GM19023 (cell line): ENCODE results near the gene IL20.
"Not testable (repeated sequence)": the region's sequence is repeated elsewhere in the genome, so short reads cannot be mapped to it uniquely, and the experiment has no call there.

Experiments used
- ATAC-seq: cut with Tn5 transposase; IDR thresholded peaks from one replicate; pipeline ENCODE4 v1.9.1; 2021; ENCODE audit warnings: mild to moderate bottlenecking, moderate library complexity; ENCODE audit not compliant: unreplicated experiment

Gene IL20

DNA sequence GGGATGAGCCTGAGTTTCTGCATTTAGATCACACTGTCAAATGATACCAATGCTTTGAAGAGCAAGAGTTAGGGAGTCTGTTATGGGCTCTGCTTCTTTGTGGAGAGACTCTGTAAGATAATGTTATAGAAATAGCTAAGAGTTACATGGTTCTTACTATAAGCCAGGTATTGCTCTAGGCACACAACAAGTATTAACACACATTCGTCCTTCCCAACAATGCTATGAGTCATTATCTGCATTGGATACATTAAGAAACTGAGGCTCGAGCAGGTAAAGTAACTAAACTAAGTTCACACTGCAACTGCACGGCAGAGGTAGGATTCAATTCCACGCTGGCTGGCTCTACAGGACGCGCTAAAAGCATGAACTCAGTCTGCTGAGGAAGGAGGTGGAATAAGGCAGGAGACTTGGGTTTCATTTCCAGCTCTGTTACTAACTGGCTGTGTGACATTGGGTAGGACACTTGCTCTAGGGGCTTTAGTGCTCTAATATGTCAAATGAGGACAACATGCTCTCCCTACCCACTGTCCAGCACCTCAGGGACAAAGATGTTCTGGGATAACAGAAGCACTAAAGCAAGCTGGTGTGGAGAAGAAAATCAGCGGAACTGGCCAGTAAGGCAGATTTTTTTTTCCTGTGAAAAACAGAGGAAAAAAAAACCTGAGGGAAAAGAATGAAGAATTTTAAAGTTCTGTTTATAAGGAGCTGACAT, 23.7 kb upstream of the IL20 start:
- no peak for ATAC-seq

DNA sequence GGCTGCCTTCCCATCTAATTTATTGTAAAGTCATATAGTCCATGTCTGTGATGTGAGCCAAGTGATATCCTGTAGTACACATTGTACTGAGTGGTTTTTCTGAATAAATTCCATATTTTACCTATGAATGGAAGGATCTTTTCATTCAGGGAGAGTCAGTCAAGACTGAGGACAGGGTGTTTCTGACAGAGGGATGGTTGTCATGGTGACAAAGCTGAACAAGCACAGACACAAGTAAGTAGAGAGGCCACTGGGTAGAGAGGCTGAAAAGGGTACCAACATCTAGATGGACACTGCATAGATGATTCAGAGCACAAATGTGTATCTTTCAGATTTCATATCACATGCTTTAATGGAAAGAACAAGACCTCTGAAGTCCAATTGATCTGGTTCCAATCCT, 22.6 kb upstream of the IL20 start:
- no peak for ATAC-seq

GRCh38 chr1:206843626-206844025, 21.8 kb upstream of the IL20 start:
- ATAC-seq: no peak

DNA sequence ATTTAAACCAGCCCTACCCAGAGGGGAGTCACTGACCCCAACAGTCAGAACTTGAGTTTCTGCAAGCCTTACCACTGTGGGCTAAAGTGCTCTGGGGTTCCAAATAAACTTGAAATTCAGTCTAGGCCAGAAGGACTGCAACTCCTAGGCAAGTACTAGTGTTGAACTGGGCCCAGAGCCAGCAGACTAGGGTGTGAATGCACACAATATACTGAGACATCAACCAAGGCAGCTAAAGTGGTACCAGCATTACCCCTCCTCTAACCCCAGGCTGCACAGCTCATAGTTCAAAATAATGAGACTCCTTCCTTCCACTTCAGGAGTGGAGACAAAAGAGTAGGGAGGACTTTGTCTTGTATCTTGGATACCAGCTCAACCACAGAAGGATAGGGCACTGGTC, 18.9 kb upstream of the IL20 start:
- no peak for ATAC-seq

GRCh38 chr1:206847337-206847834, 18.0 kb upstream of the IL20 start:
- no peak for ATAC-seq

GRCh38 chr1:206847946-206848345, 17.5 kb upstream of the IL20 start:
- no peak for ATAC-seq

- no peak for ATAC-seq
Observed at GRCh38 chr1:206850401-206850800, 15.0 kb upstream of the IL20 start.

DNA sequence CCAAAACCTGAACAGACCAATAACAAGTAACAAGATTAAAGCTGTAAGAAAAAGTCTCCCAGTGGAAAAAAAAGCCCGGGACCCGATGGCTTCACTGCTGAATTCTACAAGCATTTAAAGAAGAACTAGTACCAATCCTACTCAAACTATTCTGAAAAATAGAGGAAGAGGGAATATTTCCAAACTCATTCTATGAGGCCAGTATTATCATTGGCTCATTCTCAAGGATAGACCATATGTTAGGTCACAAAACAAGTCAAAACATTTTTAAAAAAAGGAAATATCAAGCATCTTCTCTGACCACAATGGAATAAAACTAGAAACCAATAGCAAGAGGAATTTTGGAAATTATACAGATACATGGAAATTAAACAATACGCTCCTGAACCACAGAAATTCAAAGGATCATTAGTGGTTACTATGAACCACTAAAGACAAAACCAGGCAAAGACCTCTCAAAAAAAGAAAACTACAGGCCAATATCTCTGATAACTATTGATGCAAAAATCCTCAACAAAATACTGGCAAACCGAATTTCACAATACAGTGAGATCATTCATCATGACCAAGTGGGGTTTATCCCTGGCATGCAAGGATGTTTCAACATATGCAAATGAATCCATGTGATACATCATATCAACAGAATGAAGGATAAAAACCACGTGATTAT, 13.9 kb upstream of the IL20 start:
- no peak for ATAC-seq

GRCh38 chr1:206852662-206853061, 12.8 kb upstream of the IL20 start:
- not testable (repeated sequence) for ATAC-seq

- ATAC-seq: not testable (repeated sequence)
Observed at GRCh38 chr1:206853696-206854095, 11.7 kb upstream of the IL20 start.

- no peak for ATAC-seq
Observed at GRCh38 chr1:206854401-206855129, 10.9 kb upstream of the IL20 start.

- no peak for ATAC-seq
Observed at GRCh38 chr1:206855859-206856258, 9.6 kb upstream of the IL20 start.

DNA sequence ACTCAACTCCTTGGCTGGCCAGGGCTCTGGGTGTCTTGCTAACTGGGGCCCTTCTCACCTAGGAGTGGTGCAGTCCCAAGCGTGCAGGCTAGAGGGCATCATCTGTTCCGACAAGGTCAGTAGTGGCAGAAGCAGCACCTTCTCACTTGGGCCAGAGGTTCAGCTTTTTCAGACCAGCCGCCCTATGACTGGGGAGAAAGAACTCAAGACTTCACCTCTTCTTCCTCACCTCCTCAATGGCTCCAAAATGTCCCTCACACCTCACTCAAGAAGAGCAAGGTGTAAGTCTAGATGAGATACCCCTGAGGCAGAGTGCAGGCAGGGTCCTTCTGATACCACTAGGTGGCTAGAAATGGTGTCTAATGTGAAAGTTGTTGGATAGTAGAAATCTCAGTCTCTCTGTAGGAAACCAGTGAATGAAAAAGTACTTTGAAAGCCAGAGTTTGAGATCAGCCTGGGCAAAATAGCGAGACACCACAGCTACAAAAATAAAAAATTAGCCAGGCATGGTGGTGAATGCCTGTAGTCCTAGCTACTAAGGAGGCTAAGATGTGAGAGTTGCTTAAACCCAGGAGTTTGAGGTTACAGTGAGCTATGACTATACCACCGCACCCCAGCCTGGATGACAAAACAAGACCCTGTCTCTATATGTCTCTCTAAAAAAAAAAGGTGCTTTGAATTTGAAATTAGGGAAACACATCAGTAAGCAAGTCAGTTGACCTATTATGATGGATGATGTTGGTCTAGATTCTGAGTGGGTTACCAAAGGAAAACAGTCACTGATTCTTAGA, 8.6 kb upstream of the IL20 start:
- no peak for ATAC-seq

DNA sequence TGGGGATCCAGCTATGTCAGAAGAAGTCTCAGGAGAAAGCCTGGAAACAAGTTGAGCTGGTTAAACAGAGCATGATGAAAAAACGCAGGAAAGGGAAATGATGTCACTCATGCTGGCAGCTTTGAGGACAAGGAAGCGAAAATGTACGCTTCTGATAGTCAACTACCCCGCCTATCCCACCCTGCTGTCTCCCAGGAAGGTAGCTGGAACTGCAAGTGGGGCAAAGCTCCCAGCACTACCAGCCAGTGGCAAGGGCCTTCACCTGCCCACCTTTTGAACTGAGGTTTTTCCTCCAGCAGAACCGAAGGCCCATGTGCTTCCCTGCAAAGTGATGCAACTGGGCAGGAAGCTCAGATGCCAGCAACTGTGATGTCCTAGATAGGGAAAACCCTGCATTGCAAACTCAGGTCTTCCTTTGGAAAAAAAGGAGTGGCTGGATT, 6.3 kb upstream of the IL20 start:
- ATAC-seq: no peak

DNA sequence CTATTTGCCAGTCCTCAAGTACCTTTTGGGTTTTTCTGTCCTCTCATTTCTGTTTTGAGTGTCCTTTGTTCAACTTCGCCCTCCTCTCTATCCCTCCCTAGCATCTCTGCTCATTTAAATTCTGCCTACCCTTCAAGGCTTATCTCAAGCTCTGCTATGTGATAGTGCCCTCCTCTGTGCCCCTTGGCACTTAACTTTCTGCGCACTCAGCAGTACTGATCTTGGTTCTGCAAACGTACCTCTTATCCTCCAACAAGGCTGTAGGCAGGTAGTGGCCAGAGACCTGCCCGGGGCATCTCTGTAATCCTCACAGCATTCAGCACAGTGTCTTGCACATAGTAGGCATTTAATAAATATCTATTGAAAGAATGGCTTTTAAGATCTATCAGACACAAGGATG, 5.3 kb upstream of the IL20 start:
- no peak for ATAC-seq

DNA sequence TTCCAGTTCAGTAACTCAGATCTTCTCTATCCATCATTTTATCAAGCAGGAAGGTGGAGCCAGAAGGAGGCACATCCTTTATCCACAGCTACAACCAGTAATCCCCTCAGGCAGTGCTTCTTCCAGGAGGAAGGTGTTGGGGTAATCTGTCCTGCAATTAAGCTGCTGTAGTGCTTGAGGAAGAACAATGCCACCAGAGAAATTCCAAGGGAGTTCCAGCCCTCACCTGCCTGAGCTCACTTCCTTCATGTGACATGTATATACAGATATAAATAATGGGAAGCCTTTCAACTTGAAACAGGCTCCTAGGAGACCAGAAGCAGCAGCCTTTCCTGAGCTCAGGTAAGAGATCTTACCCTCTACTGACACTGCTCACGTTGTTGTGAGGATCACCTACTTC, 2.2 kb upstream of the IL20 start:
- ATAC-seq: no peak

GRCh38 chr1:206866062-206866461, 639 bp downstream of the IL20 start:
- no peak for ATAC-seq

DNA sequence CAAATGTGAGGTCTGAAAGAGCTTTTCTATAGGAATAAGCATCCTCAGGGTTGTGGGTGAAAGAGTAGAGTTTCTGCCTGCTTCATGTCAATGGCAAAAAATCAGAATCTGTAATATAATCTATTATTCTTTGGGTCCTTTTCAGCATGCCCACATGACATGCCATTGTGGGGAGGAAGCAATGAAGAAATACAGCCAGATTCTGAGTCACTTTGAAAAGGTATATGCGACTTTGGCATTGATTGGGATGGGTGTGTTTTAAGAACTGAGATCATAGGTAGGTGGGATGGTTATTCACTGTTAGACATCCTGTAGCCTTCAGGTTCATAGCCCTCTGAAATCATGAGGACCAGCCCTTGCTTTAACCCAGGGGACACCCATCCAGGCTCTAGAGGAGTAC, 1.8 kb downstream of the IL20 start:
- ATAC-seq: no peak

DNA sequence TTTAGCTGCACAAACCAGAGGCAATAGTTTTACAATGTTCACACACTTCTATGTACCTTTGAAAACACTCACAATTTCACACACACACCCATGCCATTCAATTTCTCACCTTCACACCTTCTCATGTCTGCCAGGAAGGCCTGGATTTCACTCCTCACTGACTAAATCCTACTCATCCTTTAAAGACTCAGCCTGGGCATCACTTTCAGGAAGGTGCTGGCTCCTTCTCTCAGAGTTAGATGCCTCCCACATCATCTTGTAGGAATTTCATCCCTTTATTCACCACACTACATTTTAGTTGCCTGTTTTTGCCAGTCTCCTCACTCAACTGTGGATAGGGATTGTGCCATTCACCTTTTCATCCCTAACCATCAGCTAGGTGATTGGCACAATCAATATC, 2.3 kb downstream of the IL20 start:
- ATAC-seq: no peak

DNA sequence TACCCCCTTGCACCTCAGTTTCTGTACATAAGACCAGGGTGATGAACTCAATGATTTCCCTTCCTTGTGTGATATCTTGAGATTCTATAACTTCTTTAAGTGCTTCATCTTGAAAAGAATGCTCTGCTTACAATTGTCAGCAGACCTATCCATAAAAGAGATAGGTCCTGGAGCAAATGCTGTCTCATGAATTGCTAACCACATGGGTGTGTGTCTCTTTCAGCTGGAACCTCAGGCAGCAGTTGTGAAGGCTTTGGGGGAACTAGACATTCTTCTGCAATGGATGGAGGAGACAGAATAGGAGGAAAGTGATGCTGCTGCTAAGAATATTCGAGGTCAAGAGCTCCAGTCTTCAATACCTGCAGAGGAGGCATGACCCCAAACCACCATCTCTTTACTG, 2.8 kb downstream of the IL20 start:
- no peak for ATAC-seq

DNA sequence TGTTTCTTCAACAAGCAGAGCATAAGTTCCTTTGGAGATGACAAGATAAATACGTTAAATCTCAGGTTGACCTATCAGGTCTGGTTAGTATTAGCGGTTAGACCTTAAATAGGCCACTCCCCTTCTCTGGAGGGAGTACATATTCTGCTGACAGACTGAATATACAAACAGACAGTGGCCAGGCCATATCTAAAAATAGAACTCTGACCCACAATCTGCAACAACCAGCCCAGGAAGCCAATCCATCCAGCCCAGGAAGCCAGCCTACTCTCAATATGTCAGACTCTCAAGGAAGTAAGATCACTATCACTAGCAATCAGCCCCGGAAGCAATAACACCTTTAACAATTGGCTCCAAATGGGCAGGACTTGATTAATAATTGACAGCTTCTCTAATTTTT, 6.7 kb downstream of the IL20 start:
- ATAC-seq: no peak
